IPS-18a (cell line): ENCODE results near the gene PRDM13.

Source experiments
- H3K27ac ChIP-seq: one replicate; pipeline ENCODE4 v1.5.1; 2013; ENCODE audit warnings: low read length
- H3K27me3 ChIP-seq: one replicate; pipeline ENCODE4 v1.6.1; 2013; ENCODE audit warnings: mild to moderate bottlenecking, low read length; ENCODE audit not compliant: control insufficient read depth, insufficient read depth
- H3K36me3 ChIP-seq: one replicate; pipeline ENCODE4 v1.6.1; 2013; ENCODE audit warnings: low read depth, low read length; ENCODE audit not compliant: control insufficient read depth
- H3K4me1 ChIP-seq: one replicate; pipeline ENCODE4 v1.6.1; 2013; ENCODE audit warnings: low read depth, low read length; ENCODE audit not compliant: control insufficient read depth
- H3K4me3 ChIP-seq: one replicate; pipeline ENCODE4 v1.5.1; 2013; ENCODE audit warnings: low read length
- H3K9ac ChIP-seq: one replicate; pipeline ENCODE4 v1.6.1; 2013; ENCODE audit warnings: mild to moderate bottlenecking, low read length, moderate library complexity
- H3K9me3 ChIP-seq: one replicate; pipeline ENCODE4 v1.6.1; 2013; ENCODE audit warnings: low read depth, low read length; ENCODE audit not compliant: control insufficient read depth

PRDM13 gene

DNA sequence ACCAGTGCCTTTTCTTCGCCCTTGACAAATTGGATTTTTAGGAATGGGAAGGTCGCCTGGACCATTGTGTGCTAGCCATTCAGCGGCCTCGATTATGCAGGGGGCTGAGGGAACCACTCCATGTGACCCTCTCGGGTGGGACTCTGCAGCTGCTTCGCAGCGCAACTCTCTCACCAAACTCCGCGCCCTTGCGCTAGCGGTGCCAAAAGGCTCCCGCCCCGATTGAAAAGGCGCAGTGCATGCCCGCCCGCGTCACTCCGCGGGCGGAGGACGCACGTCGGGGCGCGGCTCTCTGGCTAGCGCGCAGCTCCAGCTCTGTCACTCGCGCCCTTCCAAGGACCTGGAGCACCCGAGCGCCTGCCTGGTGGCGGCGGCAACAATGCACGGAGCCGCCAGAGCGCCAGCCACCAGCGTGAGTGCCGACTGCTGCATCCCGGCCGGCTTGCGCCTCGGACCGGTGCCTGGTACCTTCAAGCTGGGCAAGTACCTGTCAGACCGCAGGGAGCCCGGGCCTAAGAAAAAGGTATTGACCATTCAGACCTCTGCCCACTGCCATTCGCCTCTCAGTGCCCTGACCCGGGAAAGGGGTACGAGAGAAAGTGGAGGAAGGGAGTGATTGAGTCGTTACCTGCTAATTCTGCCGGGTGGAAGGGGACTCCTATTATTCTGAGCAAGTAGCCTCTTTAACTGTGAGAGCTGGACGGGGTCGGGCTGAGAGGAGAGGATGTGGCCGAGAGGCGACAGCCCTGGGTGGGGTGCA lies at the start of gene PRDM13:
Gene PRDM13 (plus strand): TSS at position 178 of the 760 bp plus-strand sequence. CDS start 202 bp downstream, at position 380.
- Histone ChIP-seq H3K27me3 (peaks cover 100% of the 10 kb centered on the region), H3K36me3 (no peaks in the 10 kb centered on the region), H3K9ac (no peak within 1 kb of the TSS), H3K27ac (no peak within 1 kb of the TSS), H3K9me3 (no peaks in the 10 kb centered on the region), H3K4me3 (no peak within 1 kb of the TSS), H3K4me1 (peaks cover 6% of the 10 kb centered on the region)

DNA sequence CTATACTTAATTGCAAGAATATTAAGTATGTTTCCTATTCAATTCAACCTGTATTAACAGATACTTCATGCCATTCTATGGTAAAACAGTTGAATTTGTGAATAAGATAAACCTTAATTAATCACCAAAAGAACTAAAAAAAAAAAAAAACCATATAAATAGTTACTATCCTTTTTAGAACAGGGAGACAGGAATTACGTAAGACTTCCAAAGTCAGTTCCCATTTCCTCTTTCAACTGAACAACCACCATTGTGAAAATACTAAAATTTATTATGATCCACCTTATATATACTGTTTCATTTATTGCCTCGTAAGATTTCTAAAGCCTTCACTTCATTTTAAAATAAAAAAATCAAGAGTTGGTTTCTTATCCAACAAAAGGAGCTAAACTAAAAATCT lies 47.6 kb upstream of the PRDM13 start:
- Histone ChIP-seq H3K36me3 (peaks cover 58% of the 10 kb centered on the region), H3K27ac (no peak overlapping the region), H3K27me3 (no peaks in the 10 kb centered on the region)

DNA sequence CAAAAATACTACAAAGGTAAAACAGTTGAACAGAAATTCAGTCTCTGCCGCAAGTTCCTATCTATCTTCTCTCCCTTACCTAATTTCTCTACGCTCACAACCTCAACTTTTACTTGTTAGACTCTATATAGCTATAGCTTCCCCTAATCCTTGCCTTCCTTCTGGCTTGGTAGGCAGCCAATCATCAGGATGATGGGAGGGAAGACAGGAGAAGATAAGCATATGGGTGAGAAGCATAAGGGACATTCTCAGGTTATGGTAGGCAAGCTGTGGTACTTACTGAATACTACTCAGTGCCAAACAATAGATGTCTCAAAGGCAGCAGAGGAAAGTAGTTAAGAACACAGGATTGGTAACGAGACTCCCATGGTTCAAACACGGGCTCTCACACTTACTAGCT lies 46.0 kb upstream of the PRDM13 start:
- H3K9ac ChIP-seq, result no peak overlapping the region
- H3K27me3 ChIP-seq, result no peaks in the 10 kb centered on the region
- H3K36me3 ChIP-seq, result peaks cover 45% of the 10 kb centered on the region
- H3K9me3 ChIP-seq, result no peaks in the 10 kb centered on the region
- H3K27ac ChIP-seq, result no peak overlapping the region
- no peaks in the 10 kb centered on the region for H3K4me1 ChIP-seq
- no peak overlapping the region for H3K4me3 ChIP-seq

More for the DNA sequence above, 47.6 kb upstream of the PRDM13 start:
- H3K9me3 ChIP-seq, result no peaks in the 10 kb centered on the region
- H3K9ac ChIP-seq, result no peak overlapping the region
- H3K4me1 ChIP-seq, result no peaks in the 10 kb centered on the region
- H3K4me3 ChIP-seq, result no peak overlapping the region

DNA sequence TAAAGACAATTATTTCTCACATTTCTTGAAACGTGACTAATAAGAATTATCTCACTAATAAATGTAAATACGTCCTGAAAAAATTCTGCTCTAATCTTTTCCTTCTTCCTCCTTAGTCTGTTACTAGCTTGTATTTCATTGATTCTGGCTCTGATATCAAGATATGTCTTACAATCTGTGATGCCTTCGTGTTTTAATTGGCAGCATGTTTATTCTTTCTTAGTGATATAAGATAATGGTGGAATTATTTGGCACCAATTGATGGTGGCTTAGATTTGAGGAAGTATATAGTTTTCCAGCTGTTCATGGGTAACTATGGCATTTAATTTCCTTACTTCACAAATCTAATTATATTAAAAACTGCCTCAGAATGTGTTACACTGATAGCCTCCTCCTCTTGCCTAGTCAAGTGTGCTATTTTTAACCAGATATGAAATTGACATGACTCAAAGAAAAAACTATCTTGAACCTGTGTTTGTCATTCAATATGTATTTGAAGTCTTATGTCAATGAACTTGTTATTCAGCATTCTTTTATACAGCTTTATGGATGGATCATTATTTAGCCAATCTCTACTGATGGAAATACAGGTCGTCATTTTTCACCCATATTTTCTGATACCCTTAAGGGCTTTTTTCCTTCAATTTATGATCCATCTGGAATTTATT lies 43.4 kb upstream of the PRDM13 start:
- Histone ChIP-seq H3K9me3 (no peaks in the 10 kb centered on the region), H3K9ac (no peak overlapping the region), H3K27me3 (no peaks in the 10 kb centered on the region), H3K4me3 (no peak overlapping the region), H3K36me3 (peaks cover 22% of the 10 kb centered on the region), H3K4me1 (peaks cover 8% of the 10 kb centered on the region), H3K27ac (no peak overlapping the region)

DNA sequence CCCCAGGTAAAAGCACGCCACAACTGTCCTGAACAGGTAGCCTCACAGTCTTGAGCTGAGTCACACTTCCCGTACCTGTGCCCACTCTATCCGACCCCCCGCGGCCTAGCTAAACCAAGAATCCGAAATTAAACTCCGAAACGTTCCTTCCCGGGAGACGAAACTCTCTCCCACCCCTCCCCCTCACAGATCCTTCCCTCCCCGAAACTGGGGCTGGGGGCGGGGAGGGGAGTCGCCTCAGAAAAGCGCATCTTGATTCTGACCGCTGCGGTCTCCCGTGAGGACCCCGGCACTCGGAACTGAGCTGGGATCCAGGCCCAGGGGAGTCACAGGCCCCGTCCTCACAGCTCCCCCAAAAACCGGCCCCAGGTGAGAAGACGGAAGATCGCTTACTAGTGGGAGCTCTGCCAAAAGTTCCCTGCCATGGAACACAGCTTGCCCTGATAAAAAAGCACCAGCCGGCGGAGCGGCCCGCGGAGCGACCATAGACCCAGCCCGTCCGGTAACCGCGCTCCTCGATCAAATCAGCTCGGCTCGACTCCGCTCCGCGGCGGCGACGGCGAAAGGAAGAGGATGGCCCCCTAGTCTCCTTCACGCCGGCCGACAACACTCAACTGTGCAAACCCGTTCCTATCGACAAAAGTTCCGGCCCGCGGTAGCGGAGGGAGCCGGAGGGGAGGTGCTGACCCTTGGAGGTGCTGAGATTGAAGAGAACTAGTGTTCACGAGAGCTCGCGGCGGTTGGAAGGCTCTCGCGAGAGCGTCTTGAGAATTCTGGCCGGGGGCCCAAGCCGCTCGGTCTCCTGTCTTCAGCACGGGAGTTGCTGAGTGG lies 38.3 kb upstream of the PRDM13 start, which contains the start of gene CCNC:
Gene CCNC (minus strand): TSS at position 558 of the 831 bp plus-strand sequence. CDS start 133 bp downstream, at position 425.
- peaks cover 8% of the 10 kb centered on the region for H3K4me1 ChIP-seq
- peak within 1 kb of the TSS; percentile 84 for H3K4me3 ChIP-seq
- H3K9me3 ChIP-seq, result no peaks in the 10 kb centered on the region
- peak within 1 kb of the TSS; percentile 95 for H3K27ac ChIP-seq
- H3K9ac ChIP-seq, result peak within 1 kb of the TSS; percentile 98
- H3K27me3 ChIP-seq, result no peaks in the 10 kb centered on the region
- no peaks in the 10 kb centered on the region for H3K36me3 ChIP-seq

DNA sequence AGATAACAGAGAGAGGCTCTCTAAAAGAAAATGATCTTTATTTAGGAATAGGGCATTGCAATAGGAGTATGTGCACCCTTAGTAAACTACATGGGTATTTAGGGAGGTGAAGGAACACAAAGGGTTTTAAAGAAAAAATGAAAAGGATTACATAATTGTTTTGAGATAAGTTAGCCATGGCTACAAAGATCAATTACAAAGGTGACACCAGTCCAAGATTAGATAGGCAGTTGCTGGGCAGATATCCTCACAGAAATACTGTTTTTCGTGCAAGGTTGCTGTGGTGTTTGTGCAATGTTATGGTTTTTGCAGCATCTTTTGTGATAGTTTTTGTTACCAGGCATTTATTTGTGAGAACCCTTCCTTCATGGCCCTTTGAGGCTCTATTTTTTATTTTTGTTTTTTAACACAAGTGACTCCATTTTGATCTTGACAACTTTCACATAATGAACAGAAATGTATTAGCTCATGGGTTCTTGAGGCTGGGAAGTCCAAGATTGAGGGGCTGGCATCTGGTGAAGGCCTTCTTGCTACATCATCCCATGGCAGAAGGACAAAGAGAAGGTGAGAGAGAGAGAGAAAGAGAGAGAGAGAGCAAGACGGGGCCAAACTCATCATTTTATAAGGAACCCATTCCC lies 32.5 kb upstream of the PRDM13 start:
- Histone ChIP-seq H3K27me3 (no peaks in the 10 kb centered on the region), H3K9ac (no peak overlapping the region), H3K27ac (no peak overlapping the region), H3K4me3 (no peak overlapping the region), H3K36me3 (no peaks in the 10 kb centered on the region), H3K9me3 (no peaks in the 10 kb centered on the region), H3K4me1 (no peaks in the 10 kb centered on the region)

DNA sequence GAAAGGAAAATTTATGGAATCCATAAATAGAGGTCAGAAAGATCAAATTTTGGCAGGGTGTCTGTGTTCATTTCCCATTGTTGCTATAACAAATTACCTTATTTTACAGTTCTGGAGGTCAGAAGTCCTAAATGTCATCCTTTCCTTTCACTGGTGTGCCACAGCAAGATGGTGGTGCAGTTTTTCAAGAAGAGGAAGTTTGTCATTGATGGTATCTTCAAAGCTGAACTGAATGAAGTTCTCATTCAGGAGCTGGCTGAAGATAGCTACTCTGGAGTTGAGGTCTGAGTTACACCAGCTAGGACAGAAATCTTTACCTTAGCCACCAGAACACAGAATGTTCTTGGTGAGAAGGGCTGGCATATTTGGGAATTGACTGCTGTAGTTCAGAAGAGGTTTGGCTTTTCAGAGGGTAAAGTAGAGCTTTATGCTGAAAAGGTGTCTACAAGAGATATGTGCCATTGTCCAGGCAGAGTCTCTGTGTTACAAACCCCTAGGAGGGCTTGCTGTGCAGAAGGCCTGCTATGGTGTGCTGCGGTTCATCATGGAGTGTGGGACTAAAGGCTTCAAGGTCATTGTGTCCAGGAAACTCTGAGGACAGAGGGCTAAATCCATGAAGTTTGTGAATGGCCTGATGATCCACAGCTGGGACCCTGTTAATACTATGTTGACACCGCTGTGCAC lies 30.9 kb upstream of the PRDM13 start:
- no peak overlapping the region for H3K27ac ChIP-seq
- no peaks in the 10 kb centered on the region for H3K9me3 ChIP-seq
- no peak overlapping the region for H3K4me3 ChIP-seq
- no peaks in the 10 kb centered on the region for H3K27me3 ChIP-seq
- H3K4me1 ChIP-seq, result no peaks in the 10 kb centered on the region
- no peak overlapping the region for H3K9ac ChIP-seq
- no peaks in the 10 kb centered on the region for H3K36me3 ChIP-seq

DNA sequence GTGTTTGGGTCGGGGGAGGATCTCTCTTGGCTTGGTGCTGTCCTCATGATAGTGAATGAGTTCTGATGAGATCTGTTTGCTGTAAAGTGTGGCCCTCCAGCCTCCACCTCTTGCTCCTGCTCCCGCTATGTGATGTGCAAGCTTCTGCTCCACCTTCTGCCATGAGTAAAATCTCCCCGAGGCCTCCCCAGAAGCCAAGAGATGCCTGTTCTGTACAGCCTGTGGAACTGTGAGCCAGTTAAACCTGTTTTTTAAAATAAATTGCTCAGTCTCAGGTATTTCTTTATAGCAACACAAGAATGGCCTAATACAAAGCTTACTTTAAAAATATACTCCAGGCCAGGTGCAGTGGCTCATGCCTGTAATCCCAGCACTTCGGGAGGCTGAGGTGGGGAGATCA lies 26.9 kb upstream of the PRDM13 start:
- Histone ChIP-seq H3K27ac (no peak overlapping the region), H3K36me3 (no peaks in the 10 kb centered on the region), H3K4me1 (no peaks in the 10 kb centered on the region), H3K4me3 (no peak overlapping the region), H3K27me3 (peaks cover 24% of the 10 kb centered on the region), H3K9ac (no peak overlapping the region), H3K9me3 (no peaks in the 10 kb centered on the region)

DNA sequence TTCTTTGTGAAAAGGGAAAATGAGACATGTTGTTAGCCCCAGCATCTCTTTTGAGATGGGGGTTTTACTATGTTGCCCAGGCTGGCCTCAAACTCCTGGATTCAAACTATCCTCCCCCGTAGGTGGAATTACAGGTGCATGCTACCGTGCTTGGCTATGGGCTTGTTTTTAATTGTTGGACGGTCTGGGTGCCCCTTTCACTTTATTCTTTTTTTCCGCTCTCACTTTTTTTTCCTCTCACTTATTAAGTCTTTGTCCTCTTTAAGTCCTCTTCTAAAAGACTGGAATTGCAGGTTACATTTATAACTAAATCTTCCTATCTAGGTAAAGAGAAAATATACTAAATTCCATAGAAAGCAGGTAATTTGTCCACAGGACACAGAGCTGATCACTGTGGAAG lies 18.8 kb upstream of the PRDM13 start:
- Histone ChIP-seq H3K4me3 (no peak overlapping the region), H3K36me3 (no peaks in the 10 kb centered on the region), H3K4me1 (no peaks in the 10 kb centered on the region), H3K27me3 (peaks cover 95% of the 10 kb centered on the region), H3K9ac (no peak overlapping the region), H3K9me3 (no peaks in the 10 kb centered on the region), H3K27ac (no peak overlapping the region)

DNA sequence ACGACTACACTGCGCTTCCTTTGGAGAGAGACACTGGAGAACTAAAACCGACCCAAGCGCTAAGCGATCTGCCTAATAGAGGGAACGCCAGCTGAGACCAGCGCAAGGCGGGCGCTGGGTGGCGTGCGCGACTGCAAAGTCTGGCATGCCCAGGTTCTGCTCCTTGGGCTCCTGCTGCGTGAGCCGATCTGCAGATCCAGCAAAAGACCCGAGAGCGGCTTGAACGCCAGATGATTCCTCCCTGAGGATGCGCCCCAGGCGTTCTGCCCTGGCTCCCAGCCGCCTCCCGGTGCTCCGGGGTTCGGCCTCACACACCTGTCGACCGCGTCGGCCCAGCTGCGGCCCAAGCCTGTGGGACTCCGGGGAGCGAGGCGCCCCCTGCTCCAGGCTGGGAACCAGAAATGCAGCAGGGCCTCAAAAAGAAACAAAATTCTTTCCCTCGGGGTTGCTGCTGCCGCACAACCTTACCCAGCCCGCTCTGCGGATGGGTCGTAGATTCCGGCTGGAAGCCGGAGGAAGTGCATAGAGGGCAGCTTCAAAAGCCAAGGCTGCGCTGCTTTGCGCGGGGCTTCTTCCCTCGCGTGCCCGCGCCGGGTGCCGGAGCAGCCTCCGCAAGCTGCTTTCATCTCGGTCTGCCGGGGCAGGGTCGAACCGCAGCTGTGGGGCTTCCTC lies 17.9 kb upstream of the PRDM13 start:
- peak overlapping the region; percentile 57 for H3K4me3 ChIP-seq
- no peaks in the 10 kb centered on the region for H3K9me3 ChIP-seq
- H3K9ac ChIP-seq, result no peak overlapping the region
- H3K36me3 ChIP-seq, result no peaks in the 10 kb centered on the region
- H3K27ac ChIP-seq, result no peak overlapping the region
- H3K27me3 ChIP-seq, result peaks cover 95% of the 10 kb centered on the region
- H3K4me1 ChIP-seq, result no peaks in the 10 kb centered on the region
